ENCODE results near the gene LETM1.

- TF ChIP-seq CTCF (conservative IDR thresholded peaks at IDR 0.05; ENCODE audit: low read depth, low read length) (no peak), EZH2 (IDR thresholded peaks at IDR 0.05; ENCODE audit: low read length, unreplicated experiment) (no peak), EZH2phosphoT487 (IDR thresholded peaks at IDR 0.05; ENCODE audit: borderline replicate concordance, low read length) (no peak)
Observed at GRCh38 chr4:1869530-1870327, 13.8 kb upstream of the LETM1 start.
